Measurements from ENCODE around the gene MRPS10.

The MRPS10 gene

DNA sequence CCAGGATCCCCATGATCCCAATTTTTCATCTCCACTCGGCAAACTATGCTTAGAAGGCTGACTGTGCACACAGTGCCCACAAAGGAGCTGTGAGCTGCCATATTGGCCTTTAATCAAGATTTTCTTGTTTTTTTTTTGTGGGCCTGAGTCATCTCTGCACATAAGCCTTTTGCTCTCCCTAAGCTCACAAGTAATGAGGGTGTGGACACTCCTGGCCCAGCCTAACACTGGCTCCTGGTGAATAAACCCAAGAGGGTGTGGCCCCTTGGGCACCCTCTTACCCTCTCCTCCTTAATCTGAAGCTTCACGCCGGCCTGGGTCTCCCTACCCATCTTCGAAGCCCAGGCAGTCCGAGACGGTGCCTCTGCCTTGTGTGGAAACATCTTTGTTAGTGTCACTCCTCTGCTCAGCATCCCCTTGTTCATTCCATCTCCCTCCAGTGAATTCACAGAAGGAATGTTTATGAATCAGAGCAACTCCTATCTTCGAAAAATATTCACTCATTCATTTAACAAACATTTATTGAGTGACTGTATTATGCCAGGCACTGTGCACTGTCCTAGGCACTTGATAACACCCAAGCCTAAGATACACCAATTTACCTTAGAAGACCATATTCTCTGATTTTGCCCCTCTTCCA is 22.2 kb upstream of the MRPS10 start:
- DNase-seq (ENCODE audit: insufficient read length, low spot score) (no peak), FAIRE-seq (no peak)
- TF ChIP-seq, protein P1, sequence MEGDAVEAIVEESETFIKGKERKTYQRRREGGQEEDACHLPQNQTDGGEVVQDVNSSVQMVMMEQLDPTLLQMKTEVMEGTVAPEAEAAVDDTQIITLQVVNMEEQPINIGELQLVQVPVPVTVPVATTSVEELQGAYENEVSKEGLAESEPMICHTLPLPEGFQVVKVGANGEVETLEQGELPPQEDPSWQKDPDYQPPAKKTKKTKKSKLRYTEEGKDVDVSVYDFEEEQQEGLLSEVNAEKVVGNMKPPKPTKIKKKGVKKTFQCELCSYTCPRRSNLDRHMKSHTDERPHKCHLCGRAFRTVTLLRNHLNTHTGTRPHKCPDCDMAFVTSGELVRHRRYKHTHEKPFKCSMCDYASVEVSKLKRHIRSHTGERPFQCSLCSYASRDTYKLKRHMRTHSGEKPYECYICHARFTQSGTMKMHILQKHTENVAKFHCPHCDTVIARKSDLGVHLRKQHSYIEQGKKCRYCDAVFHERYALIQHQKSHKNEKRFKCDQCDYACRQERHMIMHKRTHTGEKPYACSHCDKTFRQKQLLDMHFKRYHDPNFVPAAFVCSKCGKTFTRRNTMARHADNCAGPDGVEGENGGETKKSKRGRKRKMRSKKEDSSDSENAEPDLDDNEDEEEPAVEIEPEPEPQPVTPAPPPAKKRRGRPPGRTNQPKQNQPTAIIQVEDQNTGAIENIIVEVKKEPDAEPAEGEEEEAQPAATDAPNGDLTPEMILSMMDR (IDR thresholded peaks at IDR 0.05; ENCODE audit: insufficient read depth, missing control alignments) = no peak

DNA sequence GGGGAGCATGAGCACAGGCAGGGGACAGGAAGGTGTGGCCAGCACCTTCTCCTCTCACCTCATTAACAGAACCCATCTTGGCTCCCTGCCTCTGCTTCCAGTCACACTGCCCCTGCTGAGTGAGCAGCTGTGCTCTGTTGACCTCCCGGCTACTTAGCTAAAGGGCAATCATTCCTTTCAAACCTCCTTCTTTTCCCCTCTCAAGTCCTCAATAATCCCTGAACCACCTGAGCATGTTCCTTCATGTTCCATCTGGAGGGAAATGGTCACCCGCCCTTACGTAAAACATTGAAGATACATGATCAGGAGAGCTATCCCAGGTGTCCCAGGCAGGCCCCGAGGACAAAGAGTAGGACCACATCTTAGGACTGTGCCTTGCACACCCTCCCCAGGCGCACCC is 21.7 kb upstream of the MRPS10 start:
- FAIRE-seq = no peak
- no peak for DNase-seq (ENCODE audit: insufficient read length, low spot score)
- TF ChIP-seq, protein P1 (IDR thresholded peaks at IDR 0.05; ENCODE audit: insufficient read depth, missing control alignments) = no peak

DNA sequence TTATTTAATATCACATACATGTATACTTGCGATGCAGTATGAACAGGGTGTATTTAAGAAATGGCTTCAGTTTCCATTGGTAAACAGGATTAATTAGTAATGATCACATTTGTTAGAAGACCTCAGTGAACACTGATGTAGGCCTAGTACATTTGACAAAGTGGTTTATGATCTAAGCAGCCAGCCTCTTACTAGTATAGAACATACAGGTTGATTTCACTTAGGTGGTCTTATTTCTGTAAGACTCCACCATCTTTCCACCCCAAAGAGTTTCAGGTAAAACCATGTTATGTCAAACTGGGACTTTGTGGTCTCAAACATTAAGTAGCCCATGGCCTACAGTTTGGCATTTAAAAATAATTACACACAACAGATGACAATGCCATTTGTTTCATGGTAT is 20.2 kb upstream of the MRPS10 start:
- FAIRE-seq = no peak
- DNase-seq (ENCODE audit: insufficient read length, low spot score) = no peak
- TF ChIP-seq, protein P1 (IDR thresholded peaks at IDR 0.05; ENCODE audit: insufficient read depth, missing control alignments) = no peak

DNA sequence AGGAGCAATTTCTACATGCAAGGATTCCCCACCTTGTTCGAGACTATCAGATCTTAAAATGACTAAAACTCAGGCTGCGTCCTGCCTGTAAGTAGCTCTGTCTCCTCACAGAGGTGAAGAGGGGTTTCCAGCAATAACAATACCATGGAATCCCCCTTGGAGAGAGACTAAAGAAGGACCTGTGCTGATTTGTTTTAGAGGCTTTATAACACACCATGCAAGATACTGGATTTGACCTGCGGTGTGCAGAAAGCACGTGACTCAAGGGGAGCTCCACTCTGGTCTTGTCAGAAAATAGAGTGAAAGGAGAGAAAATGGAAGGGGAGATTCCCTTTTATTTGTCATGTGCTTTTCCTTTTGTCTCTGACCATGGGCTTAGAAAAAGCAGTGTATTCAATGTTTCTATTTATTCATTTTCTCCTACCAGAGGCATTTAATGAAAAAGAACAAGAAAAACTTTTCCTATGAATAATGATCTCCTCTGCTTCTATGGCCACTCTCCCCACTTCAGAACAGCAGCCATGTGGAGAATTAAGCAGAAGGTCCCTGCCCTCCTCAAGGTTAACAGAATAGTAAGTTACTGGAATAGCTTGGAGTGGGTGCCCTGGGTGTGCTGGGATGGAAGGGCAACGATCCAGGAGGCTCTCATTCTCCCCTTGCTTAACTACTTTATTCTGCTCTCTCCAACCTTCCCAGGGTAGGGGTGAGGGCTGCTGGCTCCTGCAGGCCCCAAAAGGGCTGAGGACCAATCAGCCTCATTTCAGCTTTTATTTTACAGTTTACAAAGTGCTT is 19.2 kb upstream of the MRPS10 start:
- TF ChIP-seq, protein P1 (IDR thresholded peaks at IDR 0.05; ENCODE audit: insufficient read depth, missing control alignments) = no peak
- DNase-seq (ENCODE audit: insufficient read length, low spot score) = no peak
- FAIRE-seq = no peak

DNA sequence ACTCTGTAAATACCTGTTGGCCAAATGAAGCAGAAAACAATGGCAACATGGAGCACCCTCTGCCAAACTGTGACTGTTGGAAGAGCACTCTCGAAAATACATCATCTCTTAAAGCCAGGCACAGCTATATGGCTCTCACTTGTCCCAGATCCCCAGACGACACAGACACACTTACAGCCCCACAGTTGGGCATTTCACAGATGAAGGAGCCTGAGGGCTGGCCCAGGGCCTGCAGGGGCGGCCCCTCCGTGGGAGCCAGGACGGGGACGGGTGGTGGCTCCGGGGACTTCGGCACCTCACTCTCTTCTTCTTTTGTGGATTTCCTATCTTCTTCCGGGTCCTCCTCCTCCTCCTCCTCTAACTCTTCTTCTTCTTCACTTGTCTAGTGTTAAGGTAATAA is 18.4 kb upstream of the MRPS10 start:
- DNase-seq (ENCODE audit: insufficient read length, low spot score) (no peak), FAIRE-seq (no peak)
- TF ChIP-seq, protein P1 (IDR thresholded peaks at IDR 0.05; ENCODE audit: insufficient read depth, missing control alignments) = no peak

DNA sequence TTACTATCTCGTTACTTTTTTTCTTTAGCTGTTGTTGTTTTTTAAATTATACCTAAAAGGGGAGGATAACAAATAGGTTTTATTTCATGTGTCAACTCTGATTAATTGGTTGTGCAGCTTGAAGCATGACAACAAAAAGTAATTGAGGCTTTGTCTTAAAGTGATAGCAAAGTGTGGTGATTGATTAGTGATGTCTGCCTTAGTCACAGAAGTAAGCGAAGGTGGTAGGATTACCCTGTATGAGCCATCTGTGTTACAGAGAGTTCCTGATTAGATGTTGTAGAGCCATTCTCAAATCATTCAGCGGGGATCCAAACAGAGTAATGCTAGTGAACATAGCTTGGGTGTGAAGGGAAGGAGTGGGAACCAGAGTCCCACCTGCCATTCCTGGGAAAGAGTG is 14.4 kb upstream of the MRPS10 start:
- TF ChIP-seq, protein P1 (IDR thresholded peaks at IDR 0.05; ENCODE audit: insufficient read depth, missing control alignments) = no peak
- no peak for DNase-seq (ENCODE audit: insufficient read length, low spot score)
- no peak for FAIRE-seq

Data from D721Med (cell line).